ENCODE measurements around the gene SLC25A10.

- TF ChIP-seq EZH2phosphoT487 (IDR thresholded peaks at IDR 0.05; ENCODE audit: borderline replicate concordance, low read length) (no peak), EZH2 (IDR thresholded peaks at IDR 0.05; ENCODE audit: low read length, unreplicated experiment) (no peak)
- TF ChIP-seq, protein P1, sequence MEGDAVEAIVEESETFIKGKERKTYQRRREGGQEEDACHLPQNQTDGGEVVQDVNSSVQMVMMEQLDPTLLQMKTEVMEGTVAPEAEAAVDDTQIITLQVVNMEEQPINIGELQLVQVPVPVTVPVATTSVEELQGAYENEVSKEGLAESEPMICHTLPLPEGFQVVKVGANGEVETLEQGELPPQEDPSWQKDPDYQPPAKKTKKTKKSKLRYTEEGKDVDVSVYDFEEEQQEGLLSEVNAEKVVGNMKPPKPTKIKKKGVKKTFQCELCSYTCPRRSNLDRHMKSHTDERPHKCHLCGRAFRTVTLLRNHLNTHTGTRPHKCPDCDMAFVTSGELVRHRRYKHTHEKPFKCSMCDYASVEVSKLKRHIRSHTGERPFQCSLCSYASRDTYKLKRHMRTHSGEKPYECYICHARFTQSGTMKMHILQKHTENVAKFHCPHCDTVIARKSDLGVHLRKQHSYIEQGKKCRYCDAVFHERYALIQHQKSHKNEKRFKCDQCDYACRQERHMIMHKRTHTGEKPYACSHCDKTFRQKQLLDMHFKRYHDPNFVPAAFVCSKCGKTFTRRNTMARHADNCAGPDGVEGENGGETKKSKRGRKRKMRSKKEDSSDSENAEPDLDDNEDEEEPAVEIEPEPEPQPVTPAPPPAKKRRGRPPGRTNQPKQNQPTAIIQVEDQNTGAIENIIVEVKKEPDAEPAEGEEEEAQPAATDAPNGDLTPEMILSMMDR (conservative IDR thresholded peaks at IDR 0.05; ENCODE audit: low read depth, low read length) = no peak
Observed at GRCh38 chr17:81690066-81690465, 22.0 kb upstream of the SLC25A10 start.

Measured in PC-3 (cell line).